Measurements from ENCODE around the gene OTOL1. TPM values are rescaled to one million over a fixed set of nuclear protein-coding genes. Genes with fewer than 3 reads are reported as not detected.

The OTOL1 gene
- total RNA-seq = not detected
- long read RNA-seq = 0 reads

DNA sequence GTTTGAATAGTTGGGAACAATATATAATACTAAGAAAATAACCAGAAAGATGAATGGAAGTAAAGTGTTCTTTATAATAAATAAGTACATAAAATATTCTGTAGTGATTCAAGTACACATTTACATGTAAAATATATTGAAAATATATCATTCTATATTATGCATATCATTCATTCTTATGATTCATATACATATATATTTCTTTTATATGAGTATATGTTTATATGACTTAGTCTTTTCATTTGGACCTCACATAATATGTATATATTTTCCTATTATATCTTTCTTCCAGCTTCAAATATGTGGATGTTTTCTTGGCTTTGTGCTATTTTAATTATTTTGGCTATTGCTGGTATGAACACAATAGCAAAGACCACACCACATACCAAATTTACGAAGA, at the start of gene OTOL1:
Gene OTOL1 (plus strand): TSS at position 301 of the 400 bp plus-strand sequence. CDS start 0 bp downstream, at position 301.
- intact Hi-C loops (cut with micrococcal nuclease) = no loop called here
- Histone ChIP-seq H3K9me3 (replicated peaks) (peaks cover 18% of the 10 kb centered on the region), H3K27ac (replicated peaks) (no peak within 1 kb of the TSS), H3K27me3 (ENCODE audit: low read depth) (no peaks in the 10 kb centered on the region), H3K4me3 (no peak within 1 kb of the TSS), H3K36me3 (no peaks in the 10 kb centered on the region), H3K4me1 (no peaks in the 10 kb centered on the region)
- no peak for DNase-seq
- no peak for TF ChIP-seq CTCF (IDR thresholded peaks at IDR 0.05; ENCODE audit: borderline replicate concordance)

GRCh38 chr3:161449785-161450184, 46.8 kb upstream of the OTOL1 start:
- H3K27me3 ChIP-seq (ENCODE audit: low read depth) = peaks cover 4% of the 10 kb centered on the region
- H3K4me3 ChIP-seq = no peak overlapping the region
- H3K4me1 ChIP-seq = no peaks in the 10 kb centered on the region
- no peaks in the 10 kb centered on the region for H3K36me3 ChIP-seq
- DNase-seq = no peak
- H3K27ac ChIP-seq (replicated peaks) = no peak overlapping the region
- peaks cover 12% of the 10 kb centered on the region for H3K9me3 ChIP-seq (replicated peaks)
- intact Hi-C loops (cut with micrococcal nuclease) = no loop called here
- TF ChIP-seq CTCF (IDR thresholded peaks at IDR 0.05; ENCODE audit: borderline replicate concordance) = no peak

DNA sequence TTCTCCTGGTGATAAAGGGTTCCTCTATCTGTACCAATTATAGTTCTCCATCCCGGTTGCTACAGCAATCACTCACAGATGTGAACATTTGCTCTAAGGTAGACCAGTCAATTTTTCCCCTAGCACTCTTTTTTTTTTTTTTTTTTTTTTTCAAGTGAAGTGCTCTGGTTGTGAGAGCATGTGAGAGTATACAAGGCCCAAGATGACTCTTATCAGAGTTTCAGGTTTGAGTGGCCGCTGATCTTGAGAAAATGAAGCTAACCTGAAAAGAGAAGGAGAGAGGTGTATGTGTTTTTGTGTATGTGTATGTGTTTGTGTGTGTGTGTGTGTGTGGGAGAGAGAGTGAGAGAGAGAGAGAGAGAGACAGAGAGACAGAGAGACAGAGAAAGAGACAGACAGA, 44.4 kb upstream of the OTOL1 start:
- no peak for DNase-seq
- Histone ChIP-seq H3K27me3 (ENCODE audit: low read depth) (no peaks in the 10 kb centered on the region), H3K4me3 (no peak overlapping the region), H3K36me3 (no peaks in the 10 kb centered on the region), H3K9me3 (replicated peaks) (peaks cover 20% of the 10 kb centered on the region), H3K27ac (replicated peaks) (no peak overlapping the region), H3K4me1 (no peaks in the 10 kb centered on the region)
- no peak for TF ChIP-seq CTCF (IDR thresholded peaks at IDR 0.05; ENCODE audit: borderline replicate concordance)
- intact Hi-C loops (cut with micrococcal nuclease) = no loop called here

DNA sequence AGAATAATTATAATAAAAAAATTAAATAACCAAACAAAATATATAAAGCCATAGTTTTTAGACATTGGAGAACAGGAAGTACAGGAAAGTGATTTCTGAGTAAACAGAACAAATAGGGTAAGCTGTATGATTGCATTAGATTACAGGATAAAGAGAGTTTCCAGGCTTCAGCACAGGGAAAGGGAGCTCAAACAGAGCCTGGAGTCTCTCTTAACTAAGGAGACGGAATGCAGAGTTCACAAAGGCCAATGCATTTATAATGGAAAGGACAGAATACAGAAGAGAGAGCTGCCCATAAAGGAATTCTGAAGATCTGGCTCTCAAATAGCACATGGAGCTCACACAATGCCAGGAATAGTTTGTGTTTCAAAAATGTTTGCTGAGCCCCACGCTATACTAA, 42.0 kb upstream of the OTOL1 start:
- DNase-seq = no peak
- Histone ChIP-seq H3K9me3 (replicated peaks) (peaks cover 8% of the 10 kb centered on the region), H3K27me3 (ENCODE audit: low read depth) (no peaks in the 10 kb centered on the region), H3K36me3 (no peaks in the 10 kb centered on the region), H3K4me1 (no peaks in the 10 kb centered on the region), H3K4me3 (no peak overlapping the region), H3K27ac (replicated peaks) (no peak overlapping the region)
- intact Hi-C loops (cut with micrococcal nuclease) = no loop called here
- TF ChIP-seq CTCF (IDR thresholded peaks at IDR 0.05; ENCODE audit: borderline replicate concordance) = no peak

DNA sequence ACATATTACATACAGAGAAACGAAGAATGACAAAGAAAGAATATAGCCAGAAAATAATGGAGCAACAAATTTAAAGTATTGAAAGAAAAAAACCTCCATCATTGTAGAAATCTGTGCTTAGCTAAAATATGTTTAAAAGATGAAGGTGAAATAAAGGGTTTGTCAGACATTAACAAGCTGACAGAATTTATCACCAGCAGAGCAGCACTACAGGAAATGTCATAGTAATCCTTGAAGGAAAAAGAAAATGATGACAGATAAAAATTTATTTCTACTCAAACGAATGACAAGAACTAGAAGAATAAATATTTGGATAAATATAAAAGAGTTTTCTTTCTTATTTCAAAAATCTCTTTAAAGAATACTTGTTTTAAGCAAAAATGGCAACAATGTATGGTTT, 40.6 kb upstream of the OTOL1 start:
- no peaks in the 10 kb centered on the region for H3K36me3 ChIP-seq
- TF ChIP-seq CTCF (IDR thresholded peaks at IDR 0.05; ENCODE audit: borderline replicate concordance) = no peak

GRCh38 chr3:161462138-161462537, 34.5 kb upstream of the OTOL1 start:
- H3K4me1 ChIP-seq = no peaks in the 10 kb centered on the region
- DNase-seq = no peak
- TF ChIP-seq CTCF (IDR thresholded peaks at IDR 0.05; ENCODE audit: borderline replicate concordance) = no peak
- peaks cover 28% of the 10 kb centered on the region for H3K9me3 ChIP-seq (replicated peaks)
- no peaks in the 10 kb centered on the region for H3K27me3 ChIP-seq (ENCODE audit: low read depth)
- H3K27ac ChIP-seq (replicated peaks) = no peak overlapping the region
- no peak overlapping the region for H3K4me3 ChIP-seq
- no peaks in the 10 kb centered on the region for H3K36me3 ChIP-seq
- intact Hi-C loops (cut with micrococcal nuclease) = no loop called here

More for the DNA sequence above, 40.6 kb upstream of the OTOL1 start:
- intact Hi-C loops (cut with micrococcal nuclease) = no loop called here
- no peak for DNase-seq
- Histone ChIP-seq H3K4me3 (no peak overlapping the region), H3K4me1 (no peaks in the 10 kb centered on the region), H3K27me3 (ENCODE audit: low read depth) (no peaks in the 10 kb centered on the region), H3K9me3 (replicated peaks) (peaks cover 8% of the 10 kb centered on the region), H3K27ac (replicated peaks) (no peak overlapping the region)

All from left ventricle myocardium inferior (tissue), 1 donor.